OCI-LY1 (cell line): ENCODE results near the gene IKZF3.

Experiments
- CTCF ChIP-seq: fragments of 200-600 bp; sonication (generic), shearing (Covaris generic); IDR thresholded peaks from 2 replicates; pipeline ENCODE4 v1.5.1; 2017; ENCODE audit warnings: mild to moderate bottlenecking, antibody characterized with exemption, low read length, moderate library complexity, mixed read lengths
- EZH2 ChIP-seq: fragments of 200-600 bp; sonication (generic), shearing (Covaris generic); IDR thresholded peaks from 2 replicates; pipeline ENCODE4 v1.8.0; 2017; ENCODE audit warnings: borderline replicate concordance, mixed run types, mild to moderate bottlenecking, antibody characterized with exemption, low read length, moderate library complexity, mixed read lengths

GRCh38 chr17:39872751-39873150 lies 8.6 kb upstream of the IKZF3 start:
- no peak for TF ChIP-seq CTCF
- TF ChIP-seq EZH2: no peak
